NCI-H146 (cell line): Measurements from ENCODE around the gene CD83.

Experiments
- DNase-seq: peaks from one replicate; lab custom pipeline; 2025; lab: John Stamatoyannopoulos, UW

CD83 gene

GRCh38 chr6:14123386-14124111 is 6.0 kb downstream of the CD83 start:
- no peak for DNase-seq

- DNase-seq = no peak
Observed at GRCh38 chr6:14125346-14125745, 7.8 kb downstream of the CD83 start.

- DNase-seq = no peak
Observed at GRCh38 chr6:14126191-14126590, 8.6 kb downstream of the CD83 start.

DNA sequence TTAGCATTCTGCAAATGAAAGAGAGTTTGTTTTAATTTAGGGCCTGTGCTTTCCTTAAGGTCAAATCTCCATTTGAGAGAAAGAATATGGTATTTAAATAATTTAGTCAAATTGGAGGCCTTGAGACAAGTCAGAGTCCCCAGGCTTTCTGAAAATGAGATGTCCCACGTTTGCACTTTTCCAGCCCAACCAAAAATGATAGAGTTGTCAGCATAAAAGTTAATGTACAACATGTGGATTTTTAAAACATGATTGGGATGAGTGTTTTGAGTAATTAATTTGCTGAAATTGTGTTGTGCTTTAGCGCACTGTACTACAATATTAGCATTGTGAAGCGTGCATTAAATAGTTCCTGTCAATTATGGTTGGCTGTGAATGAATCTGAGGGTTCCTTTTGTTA is 10.0 kb downstream of the CD83 start:
- DNase-seq = no peak

DNA sequence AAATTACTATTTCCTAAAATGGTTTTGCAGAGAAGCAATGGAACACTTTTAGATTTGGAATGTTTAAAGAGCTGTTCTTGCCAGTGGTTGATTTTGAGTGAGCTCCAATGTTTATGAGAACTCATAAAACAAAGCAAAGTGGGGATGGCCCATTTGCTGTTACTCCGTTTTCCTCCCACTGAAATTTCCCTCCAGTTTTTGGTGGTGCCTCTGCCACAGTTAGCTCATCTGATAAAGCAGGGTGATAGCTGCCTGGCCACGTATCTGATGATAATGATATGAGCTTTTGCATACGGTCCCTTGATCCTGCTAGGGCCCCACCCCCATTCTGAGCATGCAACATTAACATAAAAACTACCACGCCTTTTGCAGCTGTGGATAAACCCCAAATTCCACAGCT is 10.4 kb downstream of the CD83 start:
- DNase-seq = no peak

GRCh38 chr6:14128746-14129145 is 11.2 kb downstream of the CD83 start:
- no peak for DNase-seq

DNA sequence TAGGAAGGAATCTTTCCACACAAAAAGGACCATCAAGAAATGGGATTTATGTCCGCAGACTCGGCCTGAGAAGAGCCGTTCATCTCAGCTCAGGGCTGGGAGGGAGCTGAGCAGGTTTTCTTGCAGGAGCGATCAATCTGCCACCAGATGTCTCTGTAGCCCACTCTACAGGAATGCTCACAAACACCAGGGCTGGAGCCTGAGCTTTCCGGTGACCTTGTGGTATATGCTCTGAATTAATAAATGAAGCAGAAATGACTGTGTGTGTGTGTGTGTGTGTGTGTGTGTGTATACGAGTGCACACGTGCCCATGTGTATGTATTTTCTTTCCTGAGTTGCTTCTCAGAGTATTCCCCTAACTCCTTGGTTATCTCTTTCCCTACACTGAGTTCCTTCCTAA is 12.0 kb downstream of the CD83 start:
- DNase-seq = peak; percentile 54

DNA sequence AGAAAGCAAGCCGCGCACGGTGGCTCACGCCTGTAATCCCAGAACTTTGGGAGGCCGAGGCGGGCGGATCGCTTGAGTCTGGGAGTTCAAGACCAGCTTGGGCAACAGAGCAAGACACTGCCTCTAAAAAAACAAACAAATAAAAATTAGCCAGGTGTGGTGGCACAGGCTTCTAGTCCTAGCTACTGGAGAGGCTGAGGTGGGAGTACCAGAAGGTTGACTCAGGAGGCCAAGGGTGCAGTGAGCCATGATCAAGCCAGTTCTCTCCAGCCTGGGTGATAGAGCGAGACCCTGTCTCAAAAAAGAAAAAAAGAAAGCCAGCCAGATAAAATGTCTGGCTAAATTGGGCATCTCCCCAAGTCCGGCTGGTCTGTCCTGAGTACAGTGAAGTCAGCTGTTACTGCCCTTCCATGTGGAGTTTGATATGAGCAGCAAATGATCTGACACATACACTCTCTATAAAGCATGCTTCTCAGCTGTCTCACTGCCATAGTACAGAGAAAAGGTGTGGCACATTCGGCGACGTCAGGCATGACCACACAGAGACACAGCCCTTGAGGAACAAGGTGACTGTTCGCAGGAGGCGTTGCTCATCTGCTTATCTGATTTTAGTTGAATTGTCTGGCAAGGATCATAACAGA is 13.0 kb downstream of the CD83 start:
- DNase-seq = no peak

- DNase-seq = no peak
Observed at GRCh38 chr6:14131579-14131978, 14.0 kb downstream of the CD83 start.

DNA sequence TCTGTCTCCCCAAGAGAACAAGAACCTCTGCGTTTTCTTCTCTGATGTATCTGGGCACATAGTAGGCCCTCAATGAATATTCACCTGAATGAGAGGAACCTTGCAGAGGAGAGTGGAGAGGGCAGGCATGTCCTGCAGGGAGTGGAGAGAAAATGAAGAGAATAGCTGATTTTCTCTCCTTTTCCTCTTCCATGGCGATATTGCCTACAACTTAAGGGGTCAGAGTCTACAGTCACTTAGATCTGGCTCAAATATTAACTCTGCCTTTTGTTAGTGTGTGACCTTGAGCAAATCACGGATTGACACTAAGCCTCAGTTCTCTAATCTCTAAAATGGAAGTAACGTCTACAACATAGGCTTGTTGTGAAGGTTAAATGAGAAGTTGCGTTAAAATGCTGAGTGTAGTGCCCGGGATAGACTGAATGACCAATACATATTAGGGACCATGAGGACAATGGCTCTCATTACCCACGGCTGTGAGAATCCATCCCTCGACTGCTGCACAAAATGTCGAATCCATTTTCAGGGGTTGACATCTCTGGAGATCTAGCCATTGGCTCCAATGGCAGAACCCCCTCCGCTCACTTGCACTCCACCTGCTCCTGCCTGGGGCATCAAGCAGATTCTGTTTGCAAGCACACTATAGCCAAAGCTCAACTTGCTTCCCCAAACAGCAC is 14.8 kb downstream of the CD83 start:
- no peak for DNase-seq

DNA sequence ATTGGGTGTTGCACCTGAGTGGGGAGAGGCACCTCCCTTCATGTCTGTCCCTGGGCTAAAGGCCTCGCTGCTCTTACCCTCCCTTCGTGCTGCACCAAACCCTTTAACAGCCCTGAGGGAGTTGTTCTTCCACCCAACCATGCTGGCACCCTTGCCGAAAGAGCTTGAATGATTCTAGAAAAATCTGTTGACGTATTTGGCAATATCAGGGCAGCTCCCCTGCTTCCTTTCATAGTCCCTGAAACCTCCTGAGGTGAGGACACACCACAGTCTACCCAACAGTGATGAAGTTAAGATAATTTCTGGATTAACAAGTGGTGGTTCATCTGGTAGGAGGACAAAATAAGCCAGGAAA is 15.3 kb downstream of the CD83 start:
- no peak for DNase-seq

GRCh38 chr6:14134211-14134910 is 16.8 kb downstream of the CD83 start:
- DNase-seq = no peak

DNA sequence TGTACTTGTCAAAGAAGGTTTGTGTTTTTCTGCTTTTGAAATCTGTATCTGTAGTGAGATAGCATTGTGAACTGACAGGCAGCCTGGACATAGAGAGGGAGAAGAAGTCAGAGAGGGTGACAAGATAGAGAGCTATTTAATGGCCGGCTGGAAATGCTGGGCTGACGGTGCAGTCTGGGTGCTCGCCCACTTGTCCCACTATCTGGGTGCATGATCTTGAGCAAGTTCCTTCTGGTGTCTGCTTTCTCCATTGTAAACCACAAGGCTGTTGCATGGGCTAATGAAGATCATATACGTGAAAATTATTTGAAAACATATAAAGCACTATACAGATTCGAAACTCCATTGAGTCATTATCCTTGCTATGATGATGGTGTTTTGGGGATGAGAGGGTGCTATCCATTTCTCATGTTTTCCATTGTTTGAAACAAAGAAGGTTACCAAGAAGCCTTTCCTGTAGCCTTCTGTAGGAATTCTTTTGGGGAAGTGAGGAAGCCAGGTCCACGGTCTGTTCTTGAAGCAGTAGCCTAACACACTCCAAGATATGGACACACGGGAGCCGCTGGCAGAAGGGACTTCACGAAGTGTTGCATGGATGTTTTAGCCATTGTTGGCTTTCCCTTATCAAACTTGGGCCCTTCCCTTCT is 18.4 kb downstream of the CD83 start:
- no peak for DNase-seq

- DNase-seq = no peak
Observed at GRCh38 chr6:14138701-14139215, 21.2 kb downstream of the CD83 start.

DNA sequence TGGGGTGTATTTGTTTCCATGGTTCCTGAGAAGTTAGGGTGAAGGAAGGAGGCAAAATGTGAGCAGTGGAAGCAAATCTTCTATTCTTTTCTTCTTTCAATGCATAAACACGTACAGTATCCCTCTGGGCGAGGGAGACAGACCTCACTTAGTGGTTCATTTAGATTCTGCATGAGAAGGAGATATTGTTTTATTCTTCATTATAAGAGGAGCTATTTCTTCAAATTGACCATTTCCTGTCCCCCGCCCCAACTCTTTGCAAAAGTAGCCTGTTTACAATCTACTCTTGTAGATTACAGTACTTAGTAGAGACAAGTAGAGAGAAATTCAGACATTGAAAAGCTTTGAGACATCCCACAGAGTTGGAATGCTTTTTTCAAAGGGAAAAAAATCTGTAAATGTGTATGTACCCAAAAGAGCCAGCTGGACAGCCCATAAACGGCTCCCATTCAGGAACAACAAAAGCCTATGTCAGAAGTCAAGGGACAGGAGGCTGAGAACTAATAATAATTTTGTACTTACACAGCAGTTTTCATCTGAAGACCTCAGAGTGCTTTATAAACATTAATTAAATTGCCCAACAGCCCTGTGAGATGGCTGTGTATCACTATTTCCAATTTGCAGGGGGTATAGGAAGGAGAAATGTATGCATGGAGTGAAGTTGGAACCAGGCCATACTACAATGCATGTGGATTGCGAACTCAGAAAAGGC is 23.9 kb downstream of the CD83 start:
- peak; percentile 72 for DNase-seq

GRCh38 chr6:14142063-14142450 is 24.5 kb downstream of the CD83 start:
- DNase-seq = peak; percentile 66

- DNase-seq = no peak
Observed at GRCh38 chr6:14142511-14143223, 25.1 kb downstream of the CD83 start.

- no peak for DNase-seq
Observed at GRCh38 chr6:14143305-14143704, 25.7 kb downstream of the CD83 start.

DNA sequence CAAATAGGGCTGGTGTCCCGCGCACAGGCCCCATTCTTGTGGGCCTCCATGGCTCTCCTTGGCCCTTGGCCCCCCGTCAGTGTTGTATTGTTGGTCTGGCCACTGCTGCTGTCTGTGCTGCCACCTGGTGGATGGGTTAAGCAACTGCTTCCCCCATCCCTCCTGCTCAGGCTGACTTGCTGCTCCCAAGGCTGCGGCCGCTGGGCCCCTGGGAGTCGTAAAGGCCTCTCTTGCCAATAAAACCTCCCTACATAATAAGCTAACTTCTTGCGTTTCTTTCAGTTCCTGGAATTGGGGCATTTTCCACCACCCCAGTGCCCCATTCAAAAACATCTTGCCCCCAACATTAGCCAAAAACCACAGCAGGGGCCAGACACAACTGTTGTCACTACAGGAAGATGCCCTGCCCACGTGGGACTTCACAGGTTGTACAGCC is 27.1 kb downstream of the CD83 start:
- peak; percentile 77 for DNase-seq

DNA sequence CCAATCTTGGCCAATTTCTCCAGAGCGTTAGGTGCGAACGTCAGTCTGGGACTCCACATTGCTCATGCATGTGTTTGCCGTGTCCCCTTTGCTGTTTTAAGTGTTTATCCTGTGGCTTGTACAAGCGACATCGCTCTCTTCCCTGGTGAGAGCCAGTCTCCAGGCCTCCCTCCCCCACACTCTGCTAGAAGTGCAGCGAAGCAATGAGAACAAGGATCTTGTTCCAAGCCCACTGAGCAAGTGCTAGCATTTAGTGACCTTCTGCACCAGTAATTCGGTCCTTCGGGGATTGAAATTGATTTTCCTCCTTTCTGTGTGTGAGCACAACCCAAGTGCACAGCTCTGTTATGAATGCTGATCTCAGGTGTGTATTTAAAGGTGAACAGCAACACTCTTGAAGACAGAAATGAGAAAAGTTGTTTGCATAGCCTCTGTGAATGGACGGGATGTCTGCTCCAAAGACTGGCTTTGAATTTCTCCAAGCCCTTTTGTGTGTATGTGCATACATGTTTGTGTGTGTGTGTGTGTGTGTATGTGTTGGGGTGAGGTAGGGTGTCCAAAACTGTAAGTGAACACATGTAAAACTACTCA is 29.0 kb downstream of the CD83 start:
- no peak for DNase-seq
